HG02870 (cell line): ENCODE data around the gene MC3R.
"Not testable (repeated sequence)": the region's sequence is repeated elsewhere in the genome, so short reads cannot be mapped to it uniquely, and the experiment has no call there.

Source experiments
- ATAC-seq: cut with Tn5 transposase; IDR thresholded peaks from one replicate; pipeline ENCODE4 v1.9.1; 2021; ENCODE audit warnings: mild to moderate bottlenecking, moderate library complexity; ENCODE audit not compliant: unreplicated experiment

The MC3R gene

GRCh38 chr20:56247954-56248782 lies at the start of gene MC3R:
Gene MC3R, plus strand, starts transcription at chr20:56248732. Its CDS starts 112 bp downstream, at chr20:56248844.
- peak; percentile 65 for ATAC-seq

- ATAC-seq, result no peak
Measured at GRCh38 chr20:56200456-56200855, 48.1 kb upstream of the MC3R start.

GRCh38 chr20:56202493-56203077 lies 45.9 kb upstream of the MC3R start:
- ATAC-seq, result no peak

GRCh38 chr20:56204206-56204605 lies 44.3 kb upstream of the MC3R start:
- ATAC-seq, result no peak

GRCh38 chr20:56205346-56205745 lies 43.2 kb upstream of the MC3R start:
- ATAC-seq, result no peak

- no peak for ATAC-seq
Measured at GRCh38 chr20:56207656-56208055, 40.9 kb upstream of the MC3R start.

GRCh38 chr20:56208121-56208520 lies 40.4 kb upstream of the MC3R start:
- no peak for ATAC-seq

- no peak for ATAC-seq
Measured at GRCh38 chr20:56211051-56211450, 37.5 kb upstream of the MC3R start.

GRCh38 chr20:56212091-56212490 lies 36.4 kb upstream of the MC3R start:
- no peak for ATAC-seq

- no peak for ATAC-seq
Measured at GRCh38 chr20:56213321-56213720, 35.2 kb upstream of the MC3R start.

- ATAC-seq, result no peak
Measured at GRCh38 chr20:56215115-56215514, 33.4 kb upstream of the MC3R start.

GRCh38 chr20:56217829-56218228 lies 30.7 kb upstream of the MC3R start:
- no peak for ATAC-seq

GRCh38 chr20:56221186-56221585 lies 27.3 kb upstream of the MC3R start:
- ATAC-seq, result not testable (repeated sequence)

- ATAC-seq, result no peak
Measured at GRCh38 chr20:56222201-56222600, 26.3 kb upstream of the MC3R start.

GRCh38 chr20:56222945-56223344 lies 25.6 kb upstream of the MC3R start:
- no peak for ATAC-seq

GRCh38 chr20:56223352-56223751 lies 25.2 kb upstream of the MC3R start:
- no peak for ATAC-seq

- no peak for ATAC-seq
Measured at GRCh38 chr20:56228021-56228420, 20.5 kb upstream of the MC3R start.

GRCh38 chr20:56229812-56230211 lies 18.7 kb upstream of the MC3R start:
- ATAC-seq, result no peak

GRCh38 chr20:56234110-56234509 lies 14.4 kb upstream of the MC3R start:
- ATAC-seq, result no peak

GRCh38 chr20:56237335-56237734 lies 11.2 kb upstream of the MC3R start:
- no peak for ATAC-seq

GRCh38 chr20:56244259-56244658 lies 4.3 kb upstream of the MC3R start:
- ATAC-seq, result no peak

- no peak for ATAC-seq
Measured at GRCh38 chr20:56245761-56246160, 2.8 kb upstream of the MC3R start.
